SHP77 (cell line): Measurements from ENCODE around the gene DHRS7B.
"Not testable (repeated sequence)": the region's sequence is repeated elsewhere in the genome, so short reads cannot be mapped to it uniquely, and the experiment has no call there.

Experiments used
- DNase-seq, 2 experiments: peaks; one replicate each; lab custom pipeline; 2025; lab: John Stamatoyannopoulos, UW

Gene DHRS7B

GRCh38 chr17:21107067-21107650, 19.6 kb upstream of the DHRS7B start:
- not testable (repeated sequence) for DNase-seq

GRCh38 chr17:21108651-21109050, 18.1 kb upstream of the DHRS7B start:
- DNase-seq, result no peak

- no peak for DNase-seq
These were observed 13.6 kb upstream of the DHRS7B start for GRCh38 chr17:21113049-21113690.

DNA sequence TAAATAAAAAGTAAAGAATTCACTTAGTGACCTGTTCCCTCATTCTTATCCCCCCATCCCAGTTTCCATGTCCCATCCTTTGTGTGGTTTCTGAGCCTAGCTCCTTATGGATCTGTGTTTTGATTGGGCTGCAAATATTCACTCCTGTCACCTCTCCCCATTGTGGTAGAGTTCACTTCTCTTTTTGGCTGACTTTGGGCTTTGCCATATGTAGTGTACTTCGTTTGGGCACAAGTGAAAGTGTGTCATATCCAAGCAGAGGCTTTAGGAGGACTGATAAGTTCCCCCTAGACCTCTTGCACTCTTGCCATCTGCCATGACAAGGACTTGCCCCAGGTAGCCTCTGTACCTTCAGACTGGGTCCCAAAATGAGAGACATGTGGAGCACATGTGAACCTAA, 13.0 kb upstream of the DHRS7B start:
- no peak for DNase-seq

GRCh38 chr17:21114791-21115190, 12.0 kb upstream of the DHRS7B start:
- DNase-seq, result not testable (repeated sequence)

DNA sequence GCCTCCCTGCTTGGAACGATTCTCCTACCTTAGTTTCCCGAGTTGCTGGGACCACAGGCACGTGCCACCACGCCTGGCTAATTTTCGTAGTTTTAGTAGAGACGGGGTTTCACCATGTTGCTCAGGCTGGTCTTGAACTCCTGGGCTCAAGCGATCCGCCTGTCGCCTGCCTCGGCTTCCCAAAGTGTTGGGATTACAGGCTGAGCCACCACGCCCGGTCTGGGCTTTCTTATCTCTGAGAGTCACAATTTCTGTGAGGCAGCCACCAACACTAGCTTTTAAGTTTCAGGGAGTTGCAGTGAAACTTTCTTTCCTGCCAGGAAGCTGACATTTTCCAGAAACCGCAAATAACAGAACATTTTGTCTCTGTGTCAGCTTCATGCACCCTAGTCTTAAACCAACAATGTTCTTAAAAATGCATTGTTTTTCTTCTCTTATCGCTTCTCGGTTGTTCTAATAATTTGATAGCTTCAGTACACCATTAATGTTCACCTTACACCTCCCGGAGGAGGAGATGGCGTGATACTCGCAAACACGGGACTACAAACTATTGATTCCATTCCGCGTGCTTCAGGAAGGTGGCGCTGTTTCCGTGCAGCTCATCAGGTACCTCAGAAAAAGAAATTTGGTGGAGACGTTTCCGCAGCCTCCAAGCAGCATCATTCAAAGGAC, 7.4 kb upstream of the DHRS7B start:
- peak; percentile 85 to 87 for DNase-seq

DNA sequence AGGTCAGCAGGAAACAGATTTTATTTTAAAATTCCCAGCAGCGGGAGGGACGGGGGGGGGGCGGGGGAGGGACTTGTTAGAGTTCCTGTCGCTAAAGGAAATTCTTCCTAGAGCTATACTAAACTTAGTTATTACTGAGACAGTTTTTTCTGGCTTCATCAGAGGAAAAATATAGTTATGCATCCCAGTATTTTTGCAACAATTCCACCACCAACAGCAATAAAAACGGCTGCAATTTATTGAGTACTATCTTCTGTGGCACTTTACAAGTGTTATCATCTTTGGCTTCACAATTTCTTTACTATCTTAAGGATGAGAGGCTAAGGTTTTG, 6.9 kb upstream of the DHRS7B start:
- DNase-seq, result no peak

DNA sequence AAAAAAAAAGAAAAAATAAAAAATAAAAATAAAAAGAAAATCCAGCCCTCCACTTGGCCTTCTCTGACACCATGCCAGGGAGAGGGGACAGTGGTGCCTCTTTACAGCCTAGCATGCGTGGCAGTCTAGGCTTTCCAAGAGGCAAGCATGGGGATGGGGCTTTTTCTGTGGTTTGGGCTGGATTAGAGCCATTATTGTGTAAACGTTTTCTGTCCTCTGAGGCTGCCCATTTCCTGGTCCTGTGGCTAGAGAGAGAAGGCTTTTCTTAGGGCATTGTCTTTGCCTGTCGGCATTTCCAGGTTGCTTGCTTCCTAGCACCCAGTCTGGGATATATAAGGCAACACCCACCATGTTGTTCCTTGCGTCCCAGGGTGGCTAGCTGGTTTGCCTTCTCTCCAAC, 2.7 kb upstream of the DHRS7B start:
- DNase-seq, result no peak

- DNase-seq, result not testable (repeated sequence)
These were observed 2.2 kb upstream of the DHRS7B start for GRCh38 chr17:21124517-21124916.

GRCh38 chr17:21125862-21126261, 902 bp upstream of the DHRS7B start:
- no peak for DNase-seq

- no peak for DNase-seq
These were observed 829 bp downstream of the DHRS7B start for GRCh38 chr17:21127509-21128077.

- peak in 1 of 2 experiments; percentile 35 for DNase-seq
These were observed 2.4 kb downstream of the DHRS7B start for GRCh38 chr17:21129023-21129681.

- DNase-seq, result no peak
These were observed 4.4 kb downstream of the DHRS7B start for GRCh38 chr17:21131137-21131536.

GRCh38 chr17:21132428-21132827, 5.7 kb downstream of the DHRS7B start:
- no peak for DNase-seq

DNA sequence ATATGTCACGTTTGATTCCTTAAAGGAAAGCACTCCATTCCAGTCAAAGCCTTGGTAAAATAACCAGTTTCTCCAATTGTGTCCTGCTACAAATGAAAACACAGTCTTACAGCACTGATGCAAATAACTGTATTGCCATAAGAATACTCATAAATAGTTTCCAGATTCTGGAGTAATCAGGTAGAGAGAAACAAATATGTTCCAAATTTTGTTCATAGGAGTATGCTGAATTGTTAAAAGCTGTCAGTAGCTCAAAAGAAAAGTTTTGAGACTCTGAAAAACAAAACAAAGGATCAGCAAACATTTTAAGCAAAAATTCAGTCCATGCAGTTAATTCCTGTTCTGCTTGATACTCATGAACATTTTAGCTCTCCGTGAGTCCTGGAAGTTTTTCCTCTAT, 7.8 kb downstream of the DHRS7B start:
- DNase-seq, result no peak

DNA sequence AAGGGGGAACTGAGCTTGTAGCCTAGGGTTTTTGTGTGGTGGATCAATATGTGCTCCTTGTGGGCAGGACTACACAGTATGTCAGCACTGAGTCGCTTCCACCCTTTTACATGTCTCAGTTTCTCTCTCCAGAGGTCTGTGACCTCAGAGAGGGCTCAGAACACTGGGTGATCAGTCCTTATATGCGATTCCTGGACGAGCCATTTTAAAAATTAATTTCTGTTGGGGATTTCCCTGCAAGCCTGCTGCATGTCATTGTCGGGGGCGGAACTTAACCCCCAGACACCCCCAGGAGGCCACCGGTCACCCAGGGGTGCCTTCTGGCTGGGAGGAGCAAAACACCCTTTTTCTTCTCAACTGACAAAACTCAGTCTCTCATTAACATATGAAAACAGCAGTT, 14.1 kb downstream of the DHRS7B start:
- no peak for DNase-seq

DNA sequence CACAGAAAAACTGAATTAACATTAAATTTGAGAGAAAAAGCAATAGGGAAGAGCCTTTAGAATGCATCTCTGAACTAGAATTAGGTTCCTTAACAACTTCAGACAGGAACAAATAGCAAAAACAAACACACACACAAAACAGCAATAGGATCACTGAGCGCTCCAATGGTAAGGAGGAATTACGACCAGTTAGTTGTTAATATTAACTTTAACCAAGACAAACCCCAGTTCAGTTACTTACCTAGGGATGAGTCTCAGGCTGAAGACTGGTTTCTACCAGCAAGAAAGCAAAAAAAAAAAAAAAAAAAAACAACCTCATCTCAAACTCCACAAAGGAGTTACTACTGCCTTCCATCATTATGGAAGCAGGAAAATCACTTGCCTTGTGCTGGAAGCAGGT, 14.6 kb downstream of the DHRS7B start:
- DNase-seq, result no peak

- not testable (repeated sequence) for DNase-seq
These were observed 15.3 kb downstream of the DHRS7B start for GRCh38 chr17:21142065-21142464.

DNA sequence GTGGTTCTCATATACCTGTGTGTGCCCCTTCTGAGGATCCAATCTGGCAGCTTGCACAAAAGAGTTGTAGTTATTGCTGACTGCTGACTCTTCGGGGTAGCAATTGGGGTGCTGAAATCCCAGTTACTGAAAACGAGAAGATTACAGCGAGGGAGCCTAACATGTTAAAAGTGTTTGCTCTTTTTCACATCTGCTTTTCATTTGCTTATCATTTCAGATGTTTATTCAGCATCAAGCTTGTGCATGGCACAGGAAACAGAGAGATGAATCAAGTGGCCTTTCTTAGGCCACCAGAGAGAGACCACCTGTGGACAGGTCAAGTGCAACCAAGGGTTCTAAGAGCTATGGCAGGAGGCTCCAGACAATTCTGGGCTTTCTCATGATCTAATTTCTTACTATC, 16.9 kb downstream of the DHRS7B start:
- DNase-seq, result no peak

GRCh38 chr17:21144299-21144698, 17.5 kb downstream of the DHRS7B start:
- DNase-seq, result not testable (repeated sequence)

DNA sequence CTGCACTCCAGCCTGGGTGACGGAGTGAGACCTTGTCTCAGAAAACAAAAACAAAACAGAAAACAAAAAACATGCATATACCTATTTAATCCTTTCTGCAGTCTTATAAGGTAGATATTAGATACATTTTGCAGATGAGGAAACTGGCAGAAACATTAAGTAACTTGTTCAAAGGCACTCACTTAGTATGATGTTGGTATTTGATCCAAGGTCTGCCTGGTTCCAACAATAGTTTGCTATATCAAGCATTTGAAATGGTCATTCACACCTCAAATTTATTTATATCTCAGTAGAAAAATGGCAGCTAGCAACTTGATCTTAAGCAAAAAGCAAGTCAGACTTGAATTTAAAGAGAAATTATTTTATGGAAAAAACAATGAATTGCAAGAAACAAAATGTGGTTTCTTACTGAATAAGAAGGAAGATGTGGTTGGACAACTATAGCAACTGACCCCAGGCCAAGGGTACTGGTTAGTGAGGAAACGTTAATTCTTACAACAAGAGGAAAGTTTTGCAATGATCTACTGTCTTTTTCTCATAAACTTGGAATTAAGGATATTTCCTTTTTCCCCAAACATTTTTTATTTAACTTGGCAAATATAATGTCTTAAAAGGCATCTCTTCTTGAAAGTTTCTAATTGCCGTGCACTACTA, 19.7 kb downstream of the DHRS7B start:
- DNase-seq, result no peak

DNA sequence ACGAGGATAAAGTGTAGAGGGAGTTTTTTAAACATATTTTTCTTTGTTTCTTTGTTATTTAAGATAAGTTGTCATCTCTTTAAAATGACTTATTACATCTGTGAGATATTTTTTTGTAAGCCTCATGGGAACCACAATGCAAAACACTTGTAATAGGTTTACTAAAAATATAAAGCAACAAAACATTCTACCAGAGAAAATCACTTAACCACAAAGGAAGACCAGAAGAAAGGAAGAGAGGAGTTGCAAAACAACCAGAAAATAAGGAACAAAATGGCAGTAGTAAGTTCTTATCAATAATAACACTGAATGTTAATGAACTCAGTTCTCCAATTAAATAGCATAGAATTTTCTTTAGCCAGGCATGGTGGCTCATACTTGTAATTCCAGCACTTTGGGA, 22.9 kb downstream of the DHRS7B start:
- no peak for DNase-seq
